DMS53 treated with DMSO at 0.1 percent for 48 hours (cell line): ENCODE data around the gene UNC13C.
"Not testable (repeated sequence)": the region's sequence is repeated elsewhere in the genome, so short reads cannot be mapped to it uniquely, and the experiment has no call there.

Source experiments
- DNase-seq: peaks from one replicate; lab custom pipeline; 2025; ENCODE audit not compliant: unreplicated experiment; lab: John Stamatoyannopoulos, UW

UNC13C gene

GRCh38 chr15:54428596-54428995 is 450.4 kb downstream of the UNC13C start:
- DNase-seq = peak; percentile 2

GRCh38 chr15:54450288-54450687 is 472.0 kb downstream of the UNC13C start:
- DNase-seq = not testable (repeated sequence)

GRCh38 chr15:54456413-54456812 is 478.2 kb downstream of the UNC13C start:
- DNase-seq = no peak

GRCh38 chr15:54462511-54462913 is 484.3 kb downstream of the UNC13C start:
- no peak for DNase-seq

- no peak for DNase-seq
Measured at GRCh38 chr15:54481819-54482218, 503.6 kb downstream of the UNC13C start.

- no peak for DNase-seq
Measured at GRCh38 chr15:54482251-54482650, 504.0 kb downstream of the UNC13C start.

GRCh38 chr15:54500330-54500729 is 522.1 kb downstream of the UNC13C start:
- no peak for DNase-seq

- no peak for DNase-seq
Measured at GRCh38 chr15:54502416-54503075, 524.3 kb downstream of the UNC13C start.

- no peak for DNase-seq
Measured at GRCh38 chr15:54504695-54505094, 526.5 kb downstream of the UNC13C start.

GRCh38 chr15:54506977-54507524 is 528.8 kb downstream of the UNC13C start:
- no peak for DNase-seq

GRCh38 chr15:54514601-54515000 is 536.4 kb downstream of the UNC13C start:
- DNase-seq = no peak

GRCh38 chr15:54515664-54516582 is 537.7 kb downstream of the UNC13C start:
- no peak for DNase-seq

GRCh38 chr15:54517366-54517765 is 539.1 kb downstream of the UNC13C start:
- no peak for DNase-seq

- DNase-seq = no peak
Measured at GRCh38 chr15:54518156-54518882, 540.1 kb downstream of the UNC13C start.

- no peak for DNase-seq
Measured at GRCh38 chr15:54519577-54519976, 541.3 kb downstream of the UNC13C start.

- DNase-seq = no peak
Measured at GRCh38 chr15:54520616-54521015, 542.4 kb downstream of the UNC13C start.

- no peak for DNase-seq
Measured at GRCh38 chr15:54521206-54521605, 543.0 kb downstream of the UNC13C start.

- DNase-seq = no peak
Measured at GRCh38 chr15:54528021-54528420, 549.8 kb downstream of the UNC13C start.

GRCh38 chr15:54540721-54541120 is 562.5 kb downstream of the UNC13C start:
- no peak for DNase-seq

GRCh38 chr15:54547491-54547890 is 569.2 kb downstream of the UNC13C start:
- DNase-seq = no peak

- DNase-seq = no peak
Measured at GRCh38 chr15:54550954-54551353, 572.7 kb downstream of the UNC13C start.
